ENCODE measurements around the gene RNU6-9.
"Not testable (repeated sequence)": the region's sequence is repeated elsewhere in the genome, so short reads cannot be mapped to it uniquely, and the experiment has no call there.

The RNU6-9 gene

GRCh38 chr19:850979-851335, 42.3 kb upstream of the RNU6-9 start:
- peak overlapping the region; percentile 30 for H3K27ac ChIP-seq

GRCh38 chr19:852136-853013, 40.9 kb upstream of the RNU6-9 start, which contains the start of gene ELANE:
ELANE (plus strand) TSS chr19:852303; CDS start chr19:852329, 26 bp downstream.
- no peak for TF ChIP-seq CTCF (conservative IDR thresholded peaks at IDR 0.05)
- no peak within 1 kb of the TSS for H3K27ac ChIP-seq

More at GRCh38 chr19:850979-851335, 42.3 kb upstream of the RNU6-9 start:
- TF ChIP-seq CTCF (conservative IDR thresholded peaks at IDR 0.05) = no peak

- TF ChIP-seq CTCF (conservative IDR thresholded peaks at IDR 0.05) = no peak
- no peak overlapping the region for H3K27ac ChIP-seq
Measured at GRCh38 chr19:853014-853585, 40.2 kb upstream of the RNU6-9 start.

GRCh38 chr19:853614-854220, 39.6 kb upstream of the RNU6-9 start:
- H3K27ac ChIP-seq = not testable (repeated sequence)

GRCh38 chr19:854549-854948, 38.7 kb upstream of the RNU6-9 start:
- TF ChIP-seq CTCF (conservative IDR thresholded peaks at IDR 0.05) = no peak
- no peak overlapping the region for H3K27ac ChIP-seq

- TF ChIP-seq CTCF (conservative IDR thresholded peaks at IDR 0.05) = no peak
- no peak overlapping the region for H3K27ac ChIP-seq
Measured at GRCh38 chr19:855142-855541, 38.1 kb upstream of the RNU6-9 start.

- no peak for TF ChIP-seq CTCF (conservative IDR thresholded peaks at IDR 0.05)
- no peak overlapping the region for H3K27ac ChIP-seq
Measured at GRCh38 chr19:855566-856120, 37.6 kb upstream of the RNU6-9 start.

Data from VCaP (cell line).